ENCODE measurements around the gene COPRS. TPM values are rescaled to one million over a fixed set of nuclear protein-coding genes. Genes with fewer than 3 reads are reported as not detected.
A peak's percentile ranks its signal among the peaks of the same experiment; 100 is the strongest.

COPRS gene
- polyA plus RNA-seq (ENCODE audit: low read depth in 6 of 6): 10 to 100 TPM; 63.0 to 81.4 (median 66.9) TPM

GRCh38 chr17:31858642-31859486 is at the start of gene COPRS:
Gene COPRS, minus strand, starts transcription at chr17:31859244. Its CDS starts 45 bp downstream, at chr17:31859199.
- Mint-ChIP-seq H3K4me3 (peak within 1 kb of the TSS; percentile 73 to 96 (median 90)), H3K4me1 (peaks cover 16 to 27% (median 24%) of the 10 kb centered on the region in 3 donors), H3K27me3 (no peaks in the 10 kb centered on the region), H3K27ac (peak within 1 kb of the TSS in 5 of 6 donors; percentile 46 to 96 (median 91)), H3K9me3 (no peaks in the 10 kb centered on the region), H3K36me3 (peaks cover 0 to 7% of the 10 kb centered on the region in 2 donors)
- ATAC-seq (ENCODE audit: low read depth in 2 of 2) (peak; percentile 83 to 87), DNase-seq (peak; percentile 75)

GRCh38 chr17:31908386-31908785 is 49.3 kb upstream of the COPRS start:
- H3K4me3 Mint-ChIP-seq: no peak overlapping the region
- H3K36me3 Mint-ChIP-seq: no peaks in the 10 kb centered on the region
- H3K27ac Mint-ChIP-seq: no peak overlapping the region
- ATAC-seq (ENCODE audit: low read depth in 2 of 2) (no peak), DNase-seq (no peak)
- peaks cover 0 to 2% (median 0%) of the 10 kb centered on the region in 7 donors for H3K9me3 Mint-ChIP-seq
- H3K27me3 Mint-ChIP-seq: peaks cover 6 to 20% (median 19%) of the 10 kb centered on the region in 3 donors
- no peaks in the 10 kb centered on the region for H3K4me1 Mint-ChIP-seq

GRCh38 chr17:31907342-31907962 is 48.4 kb upstream of the COPRS start:
- Mint-ChIP-seq H3K9me3 (peaks cover 0 to 2% (median 0%) of the 10 kb centered on the region in 7 donors), H3K36me3 (no peaks in the 10 kb centered on the region), H3K4me3 (no peak overlapping the region), H3K4me1 (no peaks in the 10 kb centered on the region), H3K27ac (peak overlapping the region in 1 of 6 donors; percentile 62), H3K27me3 (peaks cover 6 to 19% (median 19%) of the 10 kb centered on the region in 3 donors)
- DNase-seq: no peak
- ATAC-seq (ENCODE audit: low read depth in 2 of 2): no peak

GRCh38 chr17:31903401-31903800 is 44.4 kb upstream of the COPRS start:
- Mint-ChIP-seq H3K36me3 (no peaks in the 10 kb centered on the region), H3K4me1 (peaks cover 0 to 17% (median 0%) of the 10 kb centered on the region in 3 donors), H3K27me3 (peaks cover 0 to 8% (median 4%) of the 10 kb centered on the region in 3 donors), H3K4me3 (peak overlapping the region in 1 of 8 donors; percentile 43), H3K27ac (no peak overlapping the region), H3K9me3 (no peaks in the 10 kb centered on the region)
- ATAC-seq (ENCODE audit: low read depth in 2 of 2) (no peak), DNase-seq (no peak)

GRCh38 chr17:31902693-31903092 is 43.6 kb upstream of the COPRS start:
- no peak for DNase-seq
- Mint-ChIP-seq H3K9me3 (no peaks in the 10 kb centered on the region), H3K27me3 (peaks cover 0 to 8% (median 0%) of the 10 kb centered on the region in 3 donors), H3K27ac (no peak overlapping the region), H3K36me3 (peaks cover 0 to 4% of the 10 kb centered on the region in 2 donors), H3K4me1 (peaks cover 0 to 17% (median 4%) of the 10 kb centered on the region in 3 donors), H3K4me3 (peak overlapping the region in 1 of 8 donors; percentile 36)
- ATAC-seq (ENCODE audit: low read depth in 2 of 2): no peak

GRCh38 chr17:31900877-31901276 is 41.8 kb upstream of the COPRS start:
- Mint-ChIP-seq H3K36me3 (peaks cover 0 to 9% of the 10 kb centered on the region in 2 donors), H3K9me3 (no peaks in the 10 kb centered on the region), H3K27ac (no peak overlapping the region), H3K4me1 (peaks cover 0 to 22% (median 7%) of the 10 kb centered on the region in 3 donors), H3K4me3 (no peak overlapping the region), H3K27me3 (no peaks in the 10 kb centered on the region)
- no peak for DNase-seq
- ATAC-seq (ENCODE audit: low read depth in 2 of 2): no peak

- DNase-seq: peak; percentile 62
- peak overlapping the region; percentile 94 to 100 (median 100) for H3K27ac Mint-ChIP-seq
- ATAC-seq (ENCODE audit: low read depth in 2 of 2): peak; percentile 36 to 57
- H3K9me3 Mint-ChIP-seq: peaks cover 0 to 4% (median 0%) of the 10 kb centered on the region in 7 donors
- no peaks in the 10 kb centered on the region for H3K27me3 Mint-ChIP-seq
- H3K36me3 Mint-ChIP-seq: peaks cover 0 to 24% of the 10 kb centered on the region in 2 donors
- H3K4me1 Mint-ChIP-seq: peaks cover 15 to 73% (median 29%) of the 10 kb centered on the region in 3 donors
- H3K4me3 Mint-ChIP-seq: peak overlapping the region; percentile 77 to 95 (median 92)
Observed at GRCh38 chr17:31888124-31888523, 29.1 kb upstream of the COPRS start.

GRCh38 chr17:31882571-31882970 is 23.5 kb upstream of the COPRS start:
- no peaks in the 10 kb centered on the region for H3K27me3 Mint-ChIP-seq
- peak overlapping the region; percentile 45 to 88 (median 76) for H3K4me3 Mint-ChIP-seq
- peak; percentile 69 for DNase-seq
- H3K9me3 Mint-ChIP-seq: no peaks in the 10 kb centered on the region
- ATAC-seq (ENCODE audit: low read depth in 2 of 2): peak; percentile 93 to 95
- H3K36me3 Mint-ChIP-seq: peaks cover 12 to 15% of the 10 kb centered on the region in 2 donors
- peak overlapping the region; percentile 78 to 94 (median 92) for H3K27ac Mint-ChIP-seq
- H3K4me1 Mint-ChIP-seq: peaks cover 3 to 49% (median 26%) of the 10 kb centered on the region in 3 donors

- H3K4me1 Mint-ChIP-seq: peaks cover 3 to 41% (median 26%) of the 10 kb centered on the region in 3 donors
- no peak overlapping the region for H3K4me3 Mint-ChIP-seq
- H3K27me3 Mint-ChIP-seq: no peaks in the 10 kb centered on the region
- no peak for ATAC-seq (ENCODE audit: low read depth in 2 of 2)
- peaks cover 9 to 12% of the 10 kb centered on the region in 2 donors for H3K36me3 Mint-ChIP-seq
- H3K9me3 Mint-ChIP-seq: no peaks in the 10 kb centered on the region
- no peak for DNase-seq
- peak overlapping the region in 4 of 6 donors; percentile 2 to 91 (median 69) for H3K27ac Mint-ChIP-seq
Observed at GRCh38 chr17:31880311-31880710, 21.3 kb upstream of the COPRS start.

- ATAC-seq (ENCODE audit: low read depth in 2 of 2): no peak
- peaks cover 9 to 12% of the 10 kb centered on the region in 2 donors for H3K36me3 Mint-ChIP-seq
Observed at GRCh38 chr17:31878703-31879073, 19.6 kb upstream of the COPRS start.

GRCh38 chr17:31877911-31878702 is 19.1 kb upstream of the COPRS start:
- peaks cover 9 to 12% of the 10 kb centered on the region in 2 donors for H3K36me3 Mint-ChIP-seq
- DNase-seq: no peak

More at GRCh38 chr17:31878703-31879073, 19.6 kb upstream of the COPRS start:
- H3K27me3 Mint-ChIP-seq: no peaks in the 10 kb centered on the region
- no peaks in the 10 kb centered on the region for H3K9me3 Mint-ChIP-seq
- DNase-seq: no peak
- peak overlapping the region in 1 of 6 donors; percentile 50 for H3K27ac Mint-ChIP-seq
- no peak overlapping the region for H3K4me3 Mint-ChIP-seq
- peaks cover 3 to 26% (median 17%) of the 10 kb centered on the region in 3 donors for H3K4me1 Mint-ChIP-seq

GRCh38 chr17:31877341-31877740 is 18.3 kb upstream of the COPRS start:
- peaks cover 3 to 17% (median 14%) of the 10 kb centered on the region in 3 donors for H3K4me1 Mint-ChIP-seq
- DNase-seq (no peak), ATAC-seq (ENCODE audit: low read depth in 2 of 2) (no peak)
- no peaks in the 10 kb centered on the region for H3K27me3 Mint-ChIP-seq
- no peak overlapping the region for H3K4me3 Mint-ChIP-seq
- H3K9me3 Mint-ChIP-seq: no peaks in the 10 kb centered on the region
- peaks cover 12% of the 10 kb centered on the region in 2 donors for H3K36me3 Mint-ChIP-seq
- peak overlapping the region in 2 of 6 donors; percentile 38 to 59 for H3K27ac Mint-ChIP-seq

More at GRCh38 chr17:31877911-31878702, 19.1 kb upstream of the COPRS start:
- H3K4me1 Mint-ChIP-seq: peaks cover 3 to 20% (median 17%) of the 10 kb centered on the region in 3 donors
- H3K4me3 Mint-ChIP-seq: no peak overlapping the region
- H3K9me3 Mint-ChIP-seq: no peaks in the 10 kb centered on the region
- H3K27ac Mint-ChIP-seq: peak overlapping the region in 4 of 6 donors; percentile 22 to 64 (median 44)
- ATAC-seq (ENCODE audit: low read depth in 2 of 2): no peak
- no peaks in the 10 kb centered on the region for H3K27me3 Mint-ChIP-seq

- Mint-ChIP-seq H3K27me3 (no peaks in the 10 kb centered on the region), H3K4me3 (no peak overlapping the region), H3K36me3 (peaks cover 5 to 11% of the 10 kb centered on the region in 2 donors), H3K9me3 (no peaks in the 10 kb centered on the region), H3K27ac (peak overlapping the region in 1 of 6 donors; percentile 19), H3K4me1 (peaks cover 0 to 6% (median 0%) of the 10 kb centered on the region in 3 donors)
- ATAC-seq (ENCODE audit: low read depth in 2 of 2): no peak
- DNase-seq: no peak
Observed at GRCh38 chr17:31875081-31875480, 16.0 kb upstream of the COPRS start.
